IPS-NIHi7 (cell line): ENCODE measurements around the gene PLEKHA4.
"Not testable (repeated sequence)": the region's sequence is repeated elsewhere in the genome, so short reads cannot be mapped to it uniquely, and the experiment has no call there.

Source experiments
- DNase-seq: peaks from one replicate; pipeline ENCODE4 v3.0.0; 2012; ENCODE audit warnings: mixed read lengths; ENCODE audit errors: extremely low spot score

The PLEKHA4 gene

DNA sequence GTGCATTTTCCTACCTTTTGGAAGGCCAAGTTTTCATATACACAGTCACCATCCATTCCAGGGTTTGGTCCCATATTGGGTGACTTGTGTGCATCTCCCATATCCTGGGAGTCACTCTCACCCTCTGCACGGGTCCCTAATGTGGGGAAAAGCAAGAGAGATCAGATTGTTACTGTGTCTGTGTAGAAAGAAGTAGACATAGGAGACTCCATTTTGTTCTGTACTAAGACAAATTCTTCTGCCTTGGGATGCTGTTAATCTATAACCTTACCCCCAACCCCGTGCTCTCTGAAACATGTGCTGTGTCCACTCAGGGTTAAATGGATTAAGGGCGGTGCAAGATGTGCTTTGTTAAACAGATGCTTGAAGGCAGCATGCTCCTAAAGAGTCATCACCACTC is 21.1 kb upstream of the PLEKHA4 start:
- DNase-seq: not testable (repeated sequence)

DNA sequence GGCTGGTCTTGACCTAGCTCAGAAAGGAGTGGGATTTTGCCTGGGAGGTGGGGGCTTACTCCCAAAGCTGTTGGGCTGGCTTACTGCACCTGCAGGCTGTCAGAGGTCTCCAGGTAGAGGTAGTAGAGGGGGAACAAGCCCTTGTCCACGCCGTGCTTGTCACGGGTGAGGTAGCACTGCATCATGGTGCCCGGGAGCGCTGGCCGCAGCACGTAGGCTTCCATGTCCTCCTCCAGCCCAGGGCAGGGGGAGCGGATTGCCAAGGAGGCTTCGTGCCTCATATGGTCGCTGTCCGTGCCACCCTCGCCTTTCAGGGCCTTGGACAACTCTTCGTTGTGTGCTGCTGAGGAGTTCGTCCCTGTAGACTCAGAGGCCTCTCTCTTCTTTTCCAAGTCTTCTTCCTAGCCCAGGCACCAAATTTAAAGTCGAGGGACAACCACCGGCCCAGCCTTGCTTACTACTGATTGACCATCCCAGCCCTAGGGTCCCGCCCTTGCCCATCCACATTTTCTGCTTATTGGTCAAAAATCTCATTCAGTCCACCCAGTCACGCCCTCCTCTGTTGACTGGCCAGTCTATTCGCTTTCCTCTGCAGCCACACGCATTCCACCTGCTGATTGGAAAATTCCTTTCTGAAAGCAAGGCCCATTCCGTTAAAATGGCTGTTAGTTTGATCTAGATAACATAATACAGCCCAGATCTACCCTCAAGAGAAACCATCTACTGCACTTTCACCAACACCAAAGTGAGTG is 19.6 kb upstream of the PLEKHA4 start:
- no peak for DNase-seq

DNA sequence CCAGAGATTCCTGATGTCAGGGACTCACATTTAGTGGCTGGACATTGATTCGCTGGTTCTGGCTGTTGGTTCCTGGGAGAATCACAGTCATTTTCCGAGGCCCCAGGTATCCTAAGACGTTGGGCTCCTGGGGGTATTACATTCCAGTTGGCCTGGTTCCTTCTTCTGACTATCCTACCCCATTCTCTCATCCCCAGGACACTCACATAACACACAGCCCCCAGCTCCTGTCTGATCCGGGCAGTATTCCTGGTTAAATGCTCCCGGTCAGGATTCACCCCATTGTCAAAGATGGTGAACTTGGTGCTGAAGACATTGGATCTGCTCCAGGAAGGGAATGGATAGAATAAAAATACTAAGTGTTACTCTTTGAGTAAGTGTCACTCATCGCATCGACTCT is 15.3 kb upstream of the PLEKHA4 start:
- DNase-seq: no peak

GRCh38 chr19:48881741-48882657 is 13.6 kb upstream of the PLEKHA4 start:
- peak; percentile 77 for DNase-seq

DNA sequence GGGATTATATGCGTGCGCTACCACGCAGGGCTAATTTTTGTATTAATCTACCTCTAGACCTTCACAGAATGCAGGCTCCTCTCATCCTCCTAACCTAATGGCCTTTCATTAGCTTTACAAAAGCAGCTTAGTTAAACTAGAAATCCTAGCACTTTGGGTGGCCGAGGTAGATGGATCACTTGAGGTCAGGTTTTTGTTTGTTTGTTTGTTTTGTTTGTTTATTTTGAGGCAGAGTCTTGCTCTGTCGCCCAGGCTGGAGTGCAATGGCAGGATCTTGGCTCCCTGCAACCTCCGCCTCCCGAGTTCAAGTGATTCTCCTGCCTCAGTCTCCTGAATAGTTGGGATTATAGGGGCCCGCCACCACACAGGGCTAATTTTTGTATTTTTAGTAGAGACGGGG is 11.3 kb upstream of the PLEKHA4 start:
- DNase-seq: not testable (repeated sequence)

- DNase-seq: no peak
Measured at GRCh38 chr19:48879025-48879637, 10.7 kb upstream of the PLEKHA4 start.

GRCh38 chr19:48878196-48879024 is 10.0 kb upstream of the PLEKHA4 start:
- no peak for DNase-seq

DNA sequence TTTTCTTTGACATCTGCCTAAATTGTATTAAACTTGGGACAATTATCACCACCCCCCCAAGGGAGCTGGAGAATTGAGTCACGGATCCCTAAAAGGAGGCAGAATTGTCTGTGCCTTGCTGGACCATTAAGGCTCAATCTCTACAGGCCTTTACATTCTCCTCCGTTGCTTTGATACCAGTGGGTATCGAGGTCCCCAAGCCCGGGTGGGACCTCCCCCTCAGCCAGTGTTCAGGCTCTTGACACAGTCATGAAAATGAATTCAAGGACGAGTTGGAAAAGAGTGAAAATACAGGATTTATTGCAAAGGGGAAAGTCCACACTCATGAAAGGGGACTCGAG is 9.4 kb upstream of the PLEKHA4 start:
- no peak for DNase-seq

DNA sequence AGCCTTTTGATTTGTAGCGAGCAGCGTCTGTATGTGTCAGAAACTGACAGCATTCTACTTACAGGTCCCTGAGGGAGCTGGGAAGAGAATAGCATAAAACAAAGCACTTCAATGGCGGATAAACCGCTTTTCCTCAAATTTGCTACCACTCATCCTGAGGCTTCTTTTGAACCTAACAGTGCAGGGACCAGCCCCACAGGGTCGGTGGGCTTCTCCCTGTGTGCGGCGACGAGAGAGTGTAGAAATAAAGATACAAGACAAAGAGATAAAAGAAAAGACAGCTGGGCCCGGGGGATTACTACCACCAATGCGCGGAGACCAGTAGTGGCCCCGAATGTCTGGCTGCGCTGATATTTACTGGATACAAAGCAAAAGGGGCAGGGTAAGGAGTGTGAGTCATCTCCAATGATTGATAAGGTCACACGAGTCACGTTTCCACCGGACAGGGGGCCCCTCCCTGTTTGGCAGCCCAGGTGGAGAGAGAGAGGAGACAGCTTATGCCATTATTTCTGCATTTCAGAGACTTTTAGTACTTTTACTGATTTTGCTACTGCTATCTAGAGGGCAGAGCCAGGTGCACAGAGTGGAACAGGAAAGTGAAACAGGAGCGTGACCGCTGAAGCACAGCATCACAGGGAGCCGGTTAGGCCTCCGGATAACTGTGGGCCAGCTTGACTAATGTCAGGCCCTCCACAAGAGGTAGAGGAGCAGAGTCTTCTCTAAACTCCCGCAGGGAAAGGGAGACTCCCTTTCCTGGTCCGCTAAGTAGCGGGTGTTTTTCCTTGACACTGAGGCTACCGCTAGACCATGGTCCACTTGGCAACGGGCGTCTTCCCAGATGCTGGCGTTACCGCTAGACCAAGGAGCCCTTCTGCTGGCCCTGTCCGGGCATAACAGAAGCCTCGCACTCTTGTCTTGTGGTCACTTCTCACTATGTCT is 7.9 kb upstream of the PLEKHA4 start:
- not testable (repeated sequence) for DNase-seq

DNA sequence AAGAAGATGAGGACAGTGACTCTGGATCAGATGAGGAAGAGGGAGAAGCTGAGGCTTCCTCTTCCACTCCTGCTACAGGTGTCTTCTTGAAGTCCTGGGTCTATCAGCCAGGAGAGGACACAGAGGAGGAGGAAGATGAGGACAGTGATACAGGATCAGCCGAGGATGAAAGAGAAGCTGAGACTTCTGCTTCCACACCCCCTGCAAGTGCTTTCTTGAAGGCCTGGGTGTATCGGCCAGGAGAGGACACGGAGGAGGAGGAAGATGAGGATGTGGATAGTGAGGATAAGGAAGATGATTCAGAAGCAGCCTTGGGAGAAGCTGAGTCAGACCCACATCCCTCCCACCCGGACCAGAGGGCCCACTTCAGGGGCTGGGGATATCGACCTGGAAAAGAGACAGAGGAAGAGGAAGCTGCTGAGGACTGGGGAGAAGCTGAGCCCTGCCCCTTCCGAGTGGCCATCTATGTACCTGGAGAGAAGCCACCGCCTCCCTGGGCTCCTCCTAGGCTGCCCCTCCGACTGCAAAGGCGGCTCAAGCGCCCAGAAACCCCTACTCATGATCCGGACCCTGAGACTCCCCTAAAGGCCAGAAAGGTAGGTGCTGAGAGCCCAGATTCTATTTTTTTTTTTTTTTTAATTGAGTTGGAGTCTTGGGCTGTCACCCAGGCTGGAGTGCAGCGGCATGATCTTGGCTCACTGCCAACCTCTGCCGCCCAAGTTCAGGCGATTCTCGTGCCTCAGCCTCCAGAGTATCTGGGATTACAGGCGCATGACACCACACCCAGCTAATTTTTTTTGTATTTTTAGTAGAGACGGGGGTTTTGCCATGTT is 6.1 kb upstream of the PLEKHA4 start:
- no peak for DNase-seq

DNA sequence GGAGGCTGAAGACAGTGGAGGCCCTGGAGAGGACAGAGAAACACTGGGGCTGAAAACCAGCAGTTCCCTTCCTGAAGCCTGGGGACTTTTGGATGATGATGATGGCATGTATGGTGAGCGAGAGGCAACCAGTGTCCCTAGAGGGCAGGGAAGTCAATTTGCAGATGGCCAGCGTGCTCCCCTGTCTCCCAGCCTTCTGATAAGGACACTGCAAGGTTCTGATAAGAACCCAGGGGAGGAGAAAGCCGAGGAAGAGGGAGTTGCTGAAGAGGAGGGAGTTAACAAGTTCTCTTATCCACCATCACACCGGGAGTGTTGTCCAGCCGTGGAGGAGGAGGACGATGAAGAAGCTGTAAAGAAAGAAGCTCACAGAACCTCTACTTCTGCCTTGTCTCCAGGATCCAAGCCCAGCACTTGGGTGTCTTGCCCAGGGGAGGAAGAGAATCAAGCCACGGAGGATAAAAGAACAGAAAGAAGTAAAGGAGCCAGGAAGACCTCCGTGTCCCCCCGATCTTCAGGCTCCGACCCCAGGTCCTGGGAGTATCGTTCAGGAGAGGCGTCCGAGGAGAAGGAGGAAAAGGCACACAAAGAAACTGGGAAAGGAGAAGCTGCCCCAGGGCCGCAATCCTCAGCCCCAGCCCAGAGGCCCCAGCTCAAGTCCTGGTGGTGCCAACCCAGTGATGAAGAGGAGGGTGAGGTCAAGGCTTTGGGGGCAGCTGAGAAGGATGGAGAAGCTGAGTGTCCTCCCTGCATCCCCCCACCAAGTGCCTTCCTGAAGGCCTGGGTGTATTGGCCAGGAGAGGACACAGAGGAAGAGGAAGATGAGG is 5.3 kb upstream of the PLEKHA4 start:
- DNase-seq: no peak

DNA sequence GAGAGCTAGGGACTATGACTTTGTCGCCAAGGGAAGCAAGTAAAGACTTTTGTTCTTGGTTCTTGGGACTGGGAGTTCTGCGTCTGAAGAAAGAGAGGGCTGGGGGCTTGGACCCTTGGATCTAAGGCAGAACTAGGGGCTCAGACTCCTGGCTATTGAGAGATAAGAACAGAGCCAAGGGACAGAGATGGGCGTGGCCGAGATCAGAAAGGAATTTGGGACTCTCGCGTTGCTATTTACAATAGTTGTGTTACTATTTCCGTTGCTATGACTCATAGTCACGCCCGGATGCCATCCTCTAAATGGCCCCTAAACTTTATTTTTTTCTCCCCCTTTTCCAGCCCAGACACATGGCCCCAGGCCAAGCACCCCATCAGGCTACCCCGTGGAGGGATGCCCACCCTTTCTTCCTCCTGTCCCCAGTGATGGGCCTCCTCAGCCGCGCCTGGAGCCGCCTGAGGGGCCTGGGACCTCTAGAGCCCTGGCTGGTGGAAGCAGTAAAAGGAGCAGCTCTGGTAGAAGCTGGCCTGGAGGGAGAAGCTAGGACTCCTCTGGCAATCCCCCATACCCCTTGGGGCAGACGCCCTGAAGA is 4.6 kb upstream of the PLEKHA4 start:
- peak; percentile 75 for DNase-seq

DNA sequence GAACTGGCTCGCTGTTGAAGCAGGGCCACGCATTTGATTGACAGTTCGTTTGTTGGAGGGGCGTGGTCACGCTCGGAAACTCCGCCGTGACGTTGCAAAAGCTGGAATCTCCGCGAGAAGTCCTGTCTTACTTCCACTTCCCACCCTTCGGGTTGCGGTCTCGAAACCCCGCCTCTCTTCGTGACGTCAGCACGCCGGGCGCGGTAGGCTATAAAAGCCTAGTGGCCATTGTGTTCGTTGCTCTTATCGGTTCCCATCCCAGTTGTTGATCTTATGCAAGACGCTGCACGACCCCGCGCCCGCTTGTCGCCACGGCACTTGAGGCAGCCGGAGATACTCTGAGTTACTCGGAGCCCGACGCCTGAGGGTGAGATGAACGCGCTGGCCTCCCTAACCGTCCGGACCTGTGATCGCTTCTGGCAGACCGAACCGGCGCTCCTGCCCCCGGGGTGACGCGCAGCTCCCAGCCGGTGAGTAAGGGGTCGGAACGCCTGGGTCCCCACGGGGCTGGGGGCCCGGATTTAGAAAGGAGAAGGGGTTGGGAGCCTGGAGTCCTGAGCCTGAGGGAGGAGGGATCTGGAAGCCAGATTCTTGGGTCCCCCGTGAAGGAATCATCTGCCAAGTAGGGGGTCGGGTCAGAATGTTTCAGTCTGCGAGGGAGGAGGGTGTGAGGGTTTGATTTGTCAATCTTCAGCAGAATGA is 3.9 kb upstream of the PLEKHA4 start, which contains the start of gene PPP1R15A:
PPP1R15A (plus strand) TSS at position 240 of the 702 bp plus-strand sequence. CDS start 813 bp downstream, outside the sequence.
- DNase-seq: peak; percentile 97

DNA sequence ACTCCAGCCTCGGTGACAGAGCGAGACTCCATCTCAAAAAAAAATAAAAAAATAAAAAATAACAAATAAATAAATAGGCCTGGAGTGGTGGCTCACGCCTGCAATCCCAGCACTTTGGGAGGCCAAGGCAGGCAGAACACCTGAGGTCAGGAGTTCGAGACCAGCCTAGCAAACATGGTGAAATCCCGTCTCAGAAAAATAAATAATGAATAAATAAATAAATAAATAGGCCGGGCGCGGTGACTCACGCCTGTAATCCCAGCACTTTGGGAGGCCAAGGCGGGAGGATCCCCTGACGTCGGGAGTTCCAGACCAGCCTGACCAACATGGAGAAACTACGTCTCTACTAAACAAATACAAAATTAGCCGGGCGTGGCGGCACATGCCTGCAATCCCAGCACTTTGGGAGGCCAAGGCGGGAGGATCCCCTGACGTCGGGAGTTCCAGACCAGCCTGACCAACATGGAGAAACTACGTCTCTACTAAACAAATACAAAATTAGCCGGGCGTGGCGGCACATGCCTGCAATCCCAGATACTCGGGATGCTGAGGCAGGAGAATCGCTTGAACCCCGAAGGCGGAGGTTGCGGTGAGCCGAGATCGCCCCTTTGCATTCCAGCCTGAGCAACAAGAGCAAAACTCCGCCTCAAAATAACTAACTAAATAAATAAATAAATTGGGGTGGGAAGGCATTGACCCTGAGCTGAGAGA is 3.2 kb upstream of the PLEKHA4 start:
- DNase-seq: not testable (repeated sequence)

- DNase-seq: no peak
Measured at GRCh38 chr19:48870048-48870447, 1.6 kb upstream of the PLEKHA4 start.

DNA sequence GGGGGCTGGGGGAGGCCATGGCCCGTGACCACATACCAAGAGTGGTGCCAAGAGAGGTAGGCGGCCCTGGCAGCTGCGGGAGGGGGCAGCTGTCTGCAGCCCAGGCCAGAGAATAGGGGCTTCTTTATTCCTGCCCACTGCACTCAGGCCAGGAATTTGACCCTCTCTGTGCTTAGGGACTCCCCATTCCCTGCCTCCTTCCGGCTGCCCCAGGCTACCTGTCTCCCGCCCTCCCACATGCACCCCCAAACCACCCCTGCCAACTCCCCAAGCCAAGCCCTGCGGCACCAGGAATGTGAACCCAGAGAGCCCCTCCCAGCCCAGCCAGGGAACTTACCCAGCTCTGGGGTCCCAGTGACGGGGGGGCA is 687 bp downstream of the PLEKHA4 start:
- no peak for DNase-seq
